ENCODE data around the gene KCNG1. TPM values are rescaled to one million over a fixed set of nuclear protein-coding genes. Genes with fewer than 3 reads are reported as not detected.

Gene KCNG1
- total RNA-seq, 1 donor from 2014 or later, result 4.4 TPM

- Mint-ChIP-seq H3K9me3 (ENCODE audit: unreplicated experiment) (no peaks in the 10 kb centered on the region), H3K27me3 (ENCODE audit: unreplicated experiment) (peaks cover 7% of the 10 kb centered on the region), H3K4me3 (ENCODE audit: unreplicated experiment) (no peak overlapping the region), H3K27ac (ENCODE audit: unreplicated experiment) (no peak overlapping the region), H3K4me1 (ENCODE audit: unreplicated experiment) (peaks cover 6% of the 10 kb centered on the region), H3K36me3 (ENCODE audit: low read depth, unreplicated experiment) (peaks cover 10% of the 10 kb centered on the region)
- no peak for TF ChIP-seq CTCF (IDR thresholded peaks at IDR 0.05; ENCODE audit: unreplicated experiment)
- DNase-seq (ENCODE audit: low spot score), result no peak
Observed at GRCh38 chr20:51008718-51009117, 14.2 kb downstream of the KCNG1 start.

GRCh38 chr20:51005214-51005613 is 17.7 kb downstream of the KCNG1 start:
- Mint-ChIP-seq H3K4me3 (ENCODE audit: unreplicated experiment) (no peak overlapping the region), H3K4me1 (ENCODE audit: unreplicated experiment) (no peaks in the 10 kb centered on the region), H3K27me3 (ENCODE audit: unreplicated experiment) (peaks cover 13% of the 10 kb centered on the region), H3K27ac (ENCODE audit: unreplicated experiment) (no peak overlapping the region), H3K9me3 (ENCODE audit: unreplicated experiment) (no peaks in the 10 kb centered on the region), H3K36me3 (ENCODE audit: low read depth, unreplicated experiment) (peaks cover 14% of the 10 kb centered on the region)
- no peak for DNase-seq (ENCODE audit: low spot score)
- no peak for TF ChIP-seq CTCF (IDR thresholded peaks at IDR 0.05; ENCODE audit: unreplicated experiment)

- no peaks in the 10 kb centered on the region for H3K4me1 Mint-ChIP-seq (ENCODE audit: unreplicated experiment)
- peaks cover 14% of the 10 kb centered on the region for H3K36me3 Mint-ChIP-seq (ENCODE audit: low read depth, unreplicated experiment)
- H3K27me3 Mint-ChIP-seq (ENCODE audit: unreplicated experiment), result peaks cover 13% of the 10 kb centered on the region
- no peak for DNase-seq (ENCODE audit: low spot score)
- H3K27ac Mint-ChIP-seq (ENCODE audit: unreplicated experiment), result no peak overlapping the region
- no peaks in the 10 kb centered on the region for H3K9me3 Mint-ChIP-seq (ENCODE audit: unreplicated experiment)
- no peak overlapping the region for H3K4me3 Mint-ChIP-seq (ENCODE audit: unreplicated experiment)
- TF ChIP-seq CTCF (IDR thresholded peaks at IDR 0.05; ENCODE audit: unreplicated experiment), result no peak
Observed at GRCh38 chr20:51004781-51005180, 18.1 kb downstream of the KCNG1 start.

GRCh38 chr20:51004305-51004727 is 18.6 kb downstream of the KCNG1 start:
- Mint-ChIP-seq H3K36me3 (ENCODE audit: low read depth, unreplicated experiment) (peaks cover 13% of the 10 kb centered on the region), H3K9me3 (ENCODE audit: unreplicated experiment) (no peaks in the 10 kb centered on the region), H3K4me1 (ENCODE audit: unreplicated experiment) (no peaks in the 10 kb centered on the region), H3K4me3 (ENCODE audit: unreplicated experiment) (no peak overlapping the region), H3K27ac (ENCODE audit: unreplicated experiment) (no peak overlapping the region), H3K27me3 (ENCODE audit: unreplicated experiment) (peaks cover 13% of the 10 kb centered on the region)
- no peak for DNase-seq (ENCODE audit: low spot score)
- no peak for TF ChIP-seq CTCF (IDR thresholded peaks at IDR 0.05; ENCODE audit: unreplicated experiment)

GRCh38 chr20:51003753-51004152 is 19.2 kb downstream of the KCNG1 start:
- no peak overlapping the region for H3K4me3 Mint-ChIP-seq (ENCODE audit: unreplicated experiment)
- no peak overlapping the region for H3K27ac Mint-ChIP-seq (ENCODE audit: unreplicated experiment)
- DNase-seq (ENCODE audit: low spot score), result no peak
- H3K4me1 Mint-ChIP-seq (ENCODE audit: unreplicated experiment), result no peaks in the 10 kb centered on the region
- H3K27me3 Mint-ChIP-seq (ENCODE audit: unreplicated experiment), result peaks cover 13% of the 10 kb centered on the region
- TF ChIP-seq CTCF (IDR thresholded peaks at IDR 0.05; ENCODE audit: unreplicated experiment), result no peak
- H3K36me3 Mint-ChIP-seq (ENCODE audit: low read depth, unreplicated experiment), result peaks cover 10% of the 10 kb centered on the region
- no peaks in the 10 kb centered on the region for H3K9me3 Mint-ChIP-seq (ENCODE audit: unreplicated experiment)

Measured in endothelial cell (in vitro differentiated cells).